Endometrial microvascular endothelial cells (primary cell): ENCODE data around the gene HMX3. TPM values are rescaled to one million over a fixed set of nuclear protein-coding genes. Genes with fewer than 3 reads are reported as not detected.
"Not testable (repeated sequence)": the region's sequence is repeated elsewhere in the genome, so short reads cannot be mapped to it uniquely, and the experiment has no call there.

ENCODE experiments used
- in situ Hi-C: cut with HindIII; loops from 2 replicates; pipeline ENCODE4 v1.10.0; 2017; ENCODE audit warnings: low sequenced_read_pairs, low pct_unique_long_range_greater_than_20kb; ENCODE audit errors: inconsistent ontology term
- total RNA-seq: library from RNA; depleted of rRNA; stranded (reverse); fragments of >200 nt; gene quantifications from one replicate; pipeline ENCODE4 v1.2.3, GENCODE V29; 2015; ENCODE audit errors: inconsistent ontology term

HMX3 gene
- total RNA-seq, 1 donor from 2014 or later: not detected

DNA sequence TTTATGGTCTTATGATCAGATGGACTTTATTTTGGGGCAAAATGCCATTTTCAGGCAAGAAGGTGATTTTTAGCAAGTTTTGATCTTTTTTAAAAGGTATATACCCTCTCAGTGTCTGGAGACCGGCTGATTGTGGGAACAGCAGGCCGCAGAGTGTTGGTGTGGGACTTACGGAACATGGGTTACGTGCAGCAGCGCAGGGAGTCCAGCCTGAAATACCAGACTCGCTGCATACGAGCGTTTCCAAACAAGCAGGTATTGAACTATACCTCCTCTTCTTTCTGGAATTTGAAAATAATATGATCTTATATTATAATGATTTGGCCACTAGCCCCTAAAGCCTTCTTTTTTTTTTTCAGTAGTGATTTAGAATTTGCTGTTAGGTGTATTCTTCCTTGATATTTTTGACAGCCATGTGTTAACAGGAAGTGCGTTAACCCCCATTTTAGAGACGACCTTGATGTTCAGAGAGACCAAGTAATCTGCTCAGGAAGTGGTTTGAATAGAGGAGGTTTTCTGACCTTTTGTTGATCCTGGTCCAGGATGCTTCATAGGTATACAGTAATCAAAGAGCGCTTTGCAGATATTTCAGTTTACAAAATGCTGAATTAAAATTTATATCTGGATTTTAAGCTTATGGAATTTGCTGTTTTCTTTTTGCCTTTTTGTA is 24.7 kb downstream of the HMX3 start:
- in situ Hi-C loops: no loop called here

DNA sequence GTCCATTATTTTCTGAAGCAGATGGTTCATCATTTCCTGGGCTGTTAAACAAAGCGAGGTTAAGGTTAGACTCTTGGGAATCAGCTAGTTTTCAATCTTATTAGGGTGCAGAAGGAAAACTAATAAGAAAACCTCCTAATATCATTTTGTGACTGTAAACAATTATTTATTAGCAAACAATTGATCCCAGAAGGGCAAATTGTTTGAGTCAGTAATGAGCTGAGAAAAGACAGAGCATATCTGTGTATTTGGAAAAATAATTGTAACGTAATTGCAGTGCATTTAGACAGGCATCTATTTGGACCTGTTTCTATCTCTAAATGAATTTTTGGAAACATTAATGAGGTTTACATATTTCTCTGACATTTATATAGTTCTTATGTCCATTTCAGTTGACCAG is 28.5 kb downstream of the HMX3 start:
- in situ Hi-C loops: no loop called here

DNA sequence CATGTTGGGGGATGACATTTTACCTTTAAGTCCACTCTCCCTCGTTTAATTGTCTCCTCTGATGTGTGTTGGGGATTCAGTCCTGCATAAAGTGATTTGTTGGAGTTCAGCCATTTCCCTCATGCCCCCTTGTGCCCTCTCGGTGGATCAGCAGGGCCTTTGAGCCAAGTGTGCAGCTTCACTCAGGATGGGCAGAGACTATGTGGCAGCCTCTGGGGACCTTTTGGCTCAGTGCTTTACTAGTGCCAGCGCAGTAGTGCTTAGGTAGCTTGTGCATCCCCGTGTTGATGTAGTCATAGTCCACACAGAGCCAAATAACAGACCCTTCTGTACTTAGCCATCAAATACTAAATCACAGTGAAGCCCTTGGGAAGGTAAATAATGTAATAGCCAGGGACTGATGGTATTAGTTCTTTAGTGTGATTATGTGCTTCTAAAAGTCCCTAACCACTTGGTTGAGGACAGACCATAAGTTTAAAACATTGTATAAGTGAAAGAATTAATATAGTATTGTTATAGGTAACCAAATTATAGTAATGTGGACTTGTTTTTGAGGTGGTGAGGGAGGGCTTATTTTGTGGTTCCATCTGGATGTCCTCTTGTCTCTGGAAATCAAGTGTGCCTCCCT is 29.8 kb downstream of the HMX3 start:
- in situ Hi-C loops: no loop called here

DNA sequence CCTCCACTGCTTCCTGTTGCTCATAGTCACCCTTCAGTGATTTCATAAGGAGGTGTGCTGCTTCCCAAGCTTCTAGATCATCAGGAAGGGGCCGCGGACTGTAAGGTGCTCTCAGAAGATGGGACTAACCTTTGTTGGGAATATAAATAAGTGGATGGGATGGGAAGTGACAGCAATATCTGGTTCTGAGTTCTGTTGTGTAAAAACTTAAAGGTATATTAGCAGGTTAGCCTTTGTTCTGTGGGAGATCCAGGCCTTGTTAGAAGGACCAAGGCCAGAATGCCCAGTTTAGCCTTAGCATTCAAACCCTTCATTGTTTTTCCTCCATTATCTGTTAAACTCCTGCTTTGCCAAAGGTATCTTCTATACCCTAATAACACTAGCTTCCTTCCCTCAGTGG is 30.8 kb downstream of the HMX3 start:
- in situ Hi-C loops: no loop called here

DNA sequence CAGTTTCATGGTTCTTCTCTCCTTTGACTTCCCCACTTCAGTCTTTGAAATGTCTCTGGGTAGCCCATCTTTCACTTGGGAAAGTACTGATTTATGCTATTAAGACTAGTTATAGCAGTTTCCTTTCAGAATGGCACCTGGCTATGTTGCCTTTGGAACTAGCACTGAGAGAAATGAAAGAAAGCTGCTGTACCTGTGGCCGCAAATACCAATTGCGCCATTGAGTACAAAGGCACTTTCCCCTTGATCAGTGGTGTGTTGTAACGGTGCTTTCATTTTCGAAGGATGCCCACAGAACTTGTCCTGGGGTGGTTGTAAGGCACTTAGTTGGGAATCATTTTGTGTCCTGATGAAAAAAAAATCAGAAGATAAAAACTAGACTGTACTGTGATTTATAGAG is 35.2 kb downstream of the HMX3 start:
- in situ Hi-C loops: no loop called here

DNA sequence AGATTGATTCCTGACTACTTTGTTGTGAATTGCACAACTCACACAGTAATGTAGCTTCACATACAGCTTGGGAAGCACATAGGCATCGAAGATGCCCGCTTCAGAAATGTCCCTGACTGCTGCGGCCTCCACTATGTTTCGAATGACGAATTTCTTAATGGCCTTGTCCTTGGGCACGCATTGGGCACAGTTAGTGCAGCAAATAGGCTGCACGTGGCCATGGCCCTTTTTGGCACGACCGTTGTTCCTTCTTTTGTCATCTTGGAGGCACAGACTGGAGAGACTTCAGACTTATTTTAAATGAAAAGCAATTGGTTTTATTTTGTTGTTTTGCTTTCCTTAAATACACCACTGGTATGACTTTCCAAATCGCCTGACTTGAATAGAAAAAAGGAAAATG is 35.8 kb downstream of the HMX3 start:
- in situ Hi-C loops: not testable (repeated sequence)

DNA sequence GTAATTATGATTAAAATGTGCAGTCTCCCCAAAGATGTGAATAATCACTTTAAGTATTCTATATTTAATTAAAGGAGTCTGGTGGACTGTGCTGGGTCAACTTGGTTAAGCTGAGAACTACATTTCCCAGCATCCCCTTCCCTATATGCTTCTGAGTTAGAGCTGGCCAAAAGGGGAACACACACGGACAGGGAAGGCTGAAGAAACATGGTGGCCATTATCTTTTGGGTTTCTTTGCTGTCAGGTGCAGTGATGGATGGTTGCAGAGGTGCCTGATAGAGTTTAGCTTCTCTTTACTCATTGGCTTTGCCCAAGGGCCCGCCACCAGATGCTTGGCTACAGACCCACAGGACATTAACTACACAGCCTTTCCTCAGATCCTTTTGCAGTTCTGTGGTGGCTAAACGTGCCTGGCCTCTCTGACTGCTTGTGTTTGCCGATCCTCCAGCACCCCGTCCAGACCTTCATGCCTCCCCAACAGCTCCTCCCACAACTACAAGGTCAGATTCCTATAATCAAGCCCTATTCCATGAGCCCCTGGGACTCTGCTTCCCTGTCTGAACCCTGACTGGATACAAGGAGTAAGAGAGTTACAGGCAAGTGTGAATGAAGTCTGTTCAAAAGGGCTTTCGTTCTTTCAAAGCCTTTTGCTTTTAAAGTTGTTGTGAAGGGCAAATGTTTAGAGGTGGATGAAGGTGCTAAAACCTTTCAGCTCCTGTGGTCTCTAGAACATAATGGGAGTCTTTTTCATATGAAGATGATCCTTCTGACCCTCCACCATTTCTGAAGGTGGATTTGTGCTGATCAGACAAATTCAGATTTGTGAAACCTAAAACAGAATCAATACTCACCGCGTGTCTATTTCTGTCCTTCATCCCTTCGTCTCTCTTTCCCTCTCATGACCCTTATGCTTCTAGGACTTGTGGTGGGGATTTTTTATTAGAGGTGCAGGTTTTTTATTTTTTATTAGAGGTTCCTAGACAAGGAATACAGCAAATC is 39.9 kb downstream of the HMX3 start:
- in situ Hi-C loops: no loop called here

DNA sequence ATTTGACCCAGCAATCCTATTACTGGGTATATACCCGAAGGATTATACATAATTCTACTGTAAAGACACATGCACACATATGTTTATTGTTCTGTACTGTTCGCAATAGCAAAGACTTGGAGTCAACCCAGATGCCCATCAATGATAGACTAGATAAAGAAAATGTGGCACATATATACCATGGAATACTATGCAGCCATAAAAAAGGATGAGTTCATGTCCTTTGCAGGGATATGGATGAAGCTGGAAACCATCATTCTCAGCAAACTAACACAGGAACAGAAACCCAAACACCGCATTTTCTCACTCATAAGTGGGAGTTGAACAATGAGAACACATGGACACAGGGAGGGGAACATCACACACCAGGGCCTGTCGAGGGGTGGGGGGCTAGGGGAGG is 42.6 kb downstream of the HMX3 start:
- in situ Hi-C loops: not testable (repeated sequence)

DNA sequence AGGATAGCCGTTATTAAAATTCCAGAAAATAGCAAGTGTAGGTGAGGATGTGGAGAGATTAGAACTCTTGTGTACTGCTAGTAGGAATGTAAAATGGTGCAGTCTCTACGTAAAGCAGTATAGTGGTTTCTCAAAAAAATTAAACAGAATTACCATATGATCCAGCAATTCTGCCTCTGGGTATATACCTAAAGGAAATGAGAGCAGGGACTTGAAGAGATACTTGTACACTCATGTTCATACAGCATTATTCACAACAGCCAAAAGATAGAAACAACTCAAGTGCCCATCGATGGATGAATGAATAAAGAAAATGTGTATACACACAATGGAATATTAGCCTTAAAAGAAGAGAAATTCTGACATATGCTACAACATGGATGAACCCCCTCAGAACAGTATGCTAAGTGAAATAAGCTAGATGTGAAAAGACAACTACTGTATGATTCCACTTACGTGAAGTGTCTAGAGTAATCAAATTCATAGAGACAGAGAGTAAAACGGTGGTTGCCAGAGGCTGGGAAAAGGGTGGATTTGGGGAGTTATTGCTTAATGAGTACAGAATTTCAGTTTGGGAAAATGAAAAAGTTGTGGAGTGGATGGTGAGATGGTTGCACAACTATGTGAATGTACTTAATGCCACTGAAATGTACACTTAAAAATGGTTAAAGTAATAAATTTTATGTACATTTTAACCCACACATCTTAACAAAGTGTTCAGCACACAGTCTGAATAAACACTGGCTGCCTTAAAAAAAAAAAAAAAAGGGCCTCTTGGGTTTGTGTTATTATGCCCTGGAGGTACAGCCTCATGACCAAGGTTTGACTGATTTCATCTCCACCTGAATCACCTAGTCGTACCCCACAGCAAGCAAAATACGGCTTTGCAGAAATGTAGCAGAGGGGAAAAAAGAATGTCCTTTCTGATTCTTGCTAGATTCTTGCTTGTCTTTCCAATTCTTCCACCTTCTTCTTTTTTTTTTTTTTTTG is 44.6 kb downstream of the HMX3 start:
- in situ Hi-C loops: no loop called here

DNA sequence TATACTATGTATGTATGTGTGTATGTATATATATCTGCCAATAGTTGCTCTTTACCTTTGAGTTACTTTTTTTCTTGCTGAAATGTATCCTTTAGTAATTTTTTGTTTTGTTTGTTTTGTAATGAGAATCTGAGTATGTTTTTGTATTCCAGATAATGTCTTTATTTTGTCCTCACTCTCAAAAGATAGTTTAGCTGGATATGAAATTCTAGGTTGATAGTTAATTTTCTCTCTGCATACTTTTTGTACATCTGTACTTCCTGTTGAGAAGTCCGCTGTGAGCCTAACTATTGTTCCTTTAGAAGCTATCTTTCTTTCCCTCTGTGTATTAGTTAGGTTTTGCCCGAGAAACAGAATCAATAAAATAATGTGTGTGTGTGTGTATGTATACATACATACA is 48.0 kb downstream of the HMX3 start:
- in situ Hi-C loops: no loop called here

DNA sequence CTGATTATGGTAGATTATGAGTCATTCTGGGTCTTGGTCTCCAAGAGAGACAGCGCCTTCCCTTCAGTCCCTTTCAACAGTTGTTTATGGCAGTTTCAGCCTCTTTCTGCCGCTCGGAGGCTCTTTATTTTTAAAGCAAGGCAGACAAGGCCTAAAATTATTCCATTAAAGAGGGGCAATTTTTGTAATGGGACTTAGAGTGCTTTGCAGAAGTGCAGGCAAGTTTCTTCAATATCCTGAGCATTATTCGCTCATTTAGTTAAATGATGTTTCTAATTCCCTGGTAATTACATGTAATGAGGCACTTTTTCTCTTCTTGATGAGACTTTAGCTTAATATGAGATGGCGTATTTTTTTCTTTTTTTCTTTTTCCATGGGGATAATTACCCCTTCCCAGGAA is 52.0 kb downstream of the HMX3 start:
- in situ Hi-C loops: no loop called here

Other genes starting within 250 kb of the HMX3 start
- not detected for gene FAM24A, start 225.4 kb upstream of the HMX3 start, total RNA-seq
- 11.2 TPM for gene C10orf88, start 181.7 kb upstream of the HMX3 start, total RNA-seq
- gene PSTK, start 155.6 kb upstream of the HMX3 start, total RNA-seq: 4.8 TPM
- 4.6 TPM for gene IKZF5, start 127.2 kb upstream of the HMX3 start, total RNA-seq
- 4.8 TPM for gene ACADSB, start 127.0 kb upstream of the HMX3 start, total RNA-seq
- gene HMX2, start 12.2 kb downstream of the HMX3 start, total RNA-seq: not detected
- gene BUB3, start 18.4 kb downstream of the HMX3 start, total RNA-seq: 295 TPM